Measurements from ENCODE around the gene OTUD5.

Gene OTUD5

DNA sequence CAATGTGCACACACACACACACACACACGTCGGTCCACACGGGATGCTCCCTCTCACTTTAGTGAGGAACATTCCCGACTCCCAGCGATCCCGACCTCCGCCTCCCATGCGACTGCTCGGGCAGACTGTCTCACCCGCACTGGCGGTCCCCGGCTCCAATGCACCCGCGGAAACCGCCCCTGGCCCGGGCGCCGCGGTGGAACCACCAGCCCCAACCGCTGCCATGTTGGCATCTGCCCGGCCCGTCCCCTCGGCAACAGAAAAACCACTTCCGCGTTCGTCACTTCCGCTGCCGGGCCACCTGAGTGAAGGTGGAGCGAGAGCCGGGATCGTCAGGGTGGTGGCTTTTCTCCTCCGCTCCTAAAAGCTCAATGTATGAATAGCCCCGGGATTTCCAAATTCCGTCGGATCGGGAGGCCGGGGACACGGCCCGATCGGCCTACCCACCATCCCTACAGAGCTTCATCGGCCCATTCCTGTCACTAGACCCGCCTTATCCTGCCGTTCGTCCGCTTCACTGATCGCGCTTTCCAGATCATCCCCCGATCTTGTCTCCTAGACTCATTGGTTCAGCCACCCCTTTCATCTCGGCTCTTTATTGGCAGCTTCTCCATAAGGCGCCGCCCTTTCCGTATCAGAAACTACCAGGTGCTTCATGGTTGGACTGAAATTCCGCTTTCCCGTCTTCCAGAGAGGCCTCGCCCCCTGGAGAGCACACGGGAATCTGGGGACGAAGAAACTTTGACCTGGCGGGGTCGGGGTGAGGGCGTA is 45.8 kb downstream of the OTUD5 start, which contains the start of gene SLC35A2:
Gene SLC35A2 (minus strand): TSS at position 235 of the 771 bp plus-strand sequence. CDS start 10 bp downstream, at position 225.
- DNase-seq (ENCODE audit: low read depth in 3 of 3): peak; percentile 71 to 74 (median 72)

DNA sequence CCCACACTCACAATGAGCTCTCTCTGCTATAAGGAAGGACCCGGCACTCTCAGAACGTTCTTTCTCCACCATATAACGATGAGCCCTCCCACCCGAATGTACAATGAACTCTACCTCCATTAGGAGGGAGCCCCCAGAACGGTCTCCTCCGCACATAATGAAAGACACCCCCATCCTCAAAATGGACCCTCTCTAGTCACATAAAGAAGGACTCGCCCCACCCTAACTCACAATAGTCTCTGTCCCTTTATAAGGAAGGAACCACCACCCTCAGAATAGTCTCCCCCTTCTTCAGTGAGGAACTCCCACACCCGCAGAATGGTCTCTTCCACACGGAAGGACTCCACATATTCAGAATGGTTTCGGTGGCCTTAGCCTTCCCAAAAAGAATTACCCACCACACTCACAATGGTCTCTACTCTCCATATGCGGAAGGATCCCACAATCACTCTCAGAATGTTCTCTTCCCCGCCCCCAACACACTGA is 46.4 kb downstream of the OTUD5 start:
- no peak for DNase-seq (ENCODE audit: low read depth in 3 of 3)

DNA sequence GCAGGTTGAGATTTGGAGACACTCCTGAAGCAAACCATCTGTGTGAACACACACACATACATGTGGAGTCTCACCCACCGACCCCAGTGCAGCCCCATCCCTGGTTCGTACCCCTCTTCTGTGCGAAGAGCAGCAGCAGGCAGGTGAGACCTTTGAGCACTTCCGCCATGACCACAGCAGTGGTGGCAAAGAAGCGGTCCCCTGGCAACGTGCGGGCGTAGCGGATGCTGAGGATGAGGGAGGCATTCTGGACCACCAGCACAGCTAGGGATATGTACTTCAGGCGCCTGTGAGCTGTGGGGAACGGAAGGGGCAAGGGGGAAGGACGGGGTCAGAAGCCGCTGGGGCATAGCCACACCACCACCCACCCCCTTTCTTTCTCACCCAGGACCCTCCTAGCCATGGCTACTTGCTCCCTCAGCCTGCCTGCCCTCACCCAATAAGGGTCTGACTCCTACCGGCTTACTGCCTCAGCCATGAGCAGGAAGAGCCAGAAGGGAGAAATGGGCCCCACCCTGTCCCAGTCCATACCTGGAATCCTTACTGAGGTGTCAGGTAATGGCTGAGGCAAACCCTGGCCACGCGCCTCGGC is 47.6 kb downstream of the OTUD5 start:
- DNase-seq (ENCODE audit: low read depth in 3 of 3): no peak

DNA sequence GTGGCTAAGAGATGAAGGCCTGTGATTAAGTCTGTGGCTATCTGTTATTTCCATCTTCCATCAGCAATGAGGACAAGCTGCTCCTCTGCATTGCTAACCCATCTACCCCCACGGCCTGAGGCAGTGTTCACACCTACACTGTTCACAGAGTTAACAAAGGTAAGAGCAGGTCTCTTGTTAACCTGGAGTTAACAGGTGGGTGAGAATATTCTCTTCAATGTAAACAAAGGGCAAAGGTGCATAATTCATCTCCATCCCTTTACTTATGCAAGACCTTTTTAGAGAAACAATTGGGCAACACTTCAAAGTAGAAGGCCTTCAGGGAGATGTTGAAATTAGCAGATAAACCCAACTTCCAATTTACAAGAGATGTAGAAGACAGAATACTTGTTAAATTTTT is 48.8 kb downstream of the OTUD5 start:
- DNase-seq (ENCODE audit: low read depth in 3 of 3): no peak

DNA sequence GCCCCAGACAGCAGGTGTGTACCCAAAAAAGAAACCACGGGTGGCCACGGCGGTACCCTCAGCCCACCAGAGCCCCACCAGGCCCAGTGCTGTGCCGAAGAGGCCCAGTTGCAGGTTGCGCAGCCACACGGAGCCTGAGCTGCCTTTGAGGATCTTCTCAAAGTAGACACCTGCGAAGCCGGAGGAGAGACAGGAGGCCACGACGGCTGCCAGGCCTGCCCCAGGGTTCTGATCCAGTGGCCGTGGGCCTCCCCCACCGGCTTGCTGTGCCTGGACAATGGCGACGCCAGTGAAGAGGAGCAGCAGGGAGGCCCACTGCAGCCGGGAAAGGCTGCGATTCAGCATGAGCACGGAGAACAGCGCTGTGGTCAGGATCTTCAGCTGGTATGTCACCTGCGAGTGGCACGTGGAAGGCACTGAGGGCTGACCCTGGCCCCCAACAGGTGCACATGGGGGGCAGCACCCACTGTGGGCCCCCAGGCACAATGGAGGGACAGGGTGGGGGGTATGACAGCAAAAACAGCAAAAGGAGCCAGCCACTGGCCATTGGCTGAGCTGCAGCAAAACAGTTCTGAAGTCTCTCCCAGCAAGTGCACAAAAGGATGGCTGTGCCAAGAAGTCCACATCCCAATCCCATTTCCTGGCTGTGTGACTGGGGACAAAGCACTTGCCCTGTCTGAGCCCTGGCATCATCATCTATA is 52.2 kb downstream of the OTUD5 start:
- no peak for DNase-seq (ENCODE audit: low read depth in 3 of 3)

DNA sequence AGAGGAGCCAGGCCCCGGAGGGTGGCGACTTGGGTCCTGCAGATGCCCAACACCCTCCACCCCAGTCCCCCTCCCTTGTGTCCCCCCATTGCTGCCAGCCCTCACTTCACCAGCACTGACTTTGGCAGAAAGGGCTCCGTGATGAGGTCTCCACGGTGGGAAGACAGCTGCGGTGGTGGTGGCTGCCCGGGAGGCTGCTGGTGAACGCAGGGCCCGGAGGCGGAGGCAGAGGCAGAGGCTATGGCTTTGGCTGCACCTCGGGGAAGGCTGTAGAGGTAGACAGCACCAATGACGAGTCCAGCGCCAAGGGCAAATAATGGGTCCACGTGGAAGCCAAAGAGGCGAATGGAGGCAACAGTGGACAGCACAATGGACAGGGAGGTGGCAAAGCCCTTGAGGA is 52.8 kb downstream of the OTUD5 start:
- no peak for DNase-seq (ENCODE audit: low read depth in 3 of 3)

DNA sequence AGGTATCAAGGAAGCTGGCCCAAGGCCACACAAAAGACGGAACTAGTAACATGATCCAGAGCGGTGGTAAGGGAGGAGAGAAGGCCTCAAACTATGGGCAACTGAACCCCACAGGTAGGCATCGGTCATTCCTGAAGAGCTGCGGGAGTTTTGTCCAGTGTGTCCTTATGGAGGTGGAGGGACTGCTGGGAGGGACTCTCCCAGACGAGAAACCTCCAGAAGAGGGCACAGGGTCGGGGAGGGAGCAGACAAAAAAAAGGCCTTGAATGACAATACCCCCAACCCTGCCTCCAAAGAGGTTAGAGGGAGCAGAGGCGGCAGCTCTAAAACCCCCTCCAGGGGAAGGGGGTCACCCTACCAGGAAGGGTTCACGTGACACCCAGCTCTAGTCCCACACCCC is 53.2 kb downstream of the OTUD5 start:
- no peak for DNase-seq (ENCODE audit: low read depth in 3 of 3)

DNA sequence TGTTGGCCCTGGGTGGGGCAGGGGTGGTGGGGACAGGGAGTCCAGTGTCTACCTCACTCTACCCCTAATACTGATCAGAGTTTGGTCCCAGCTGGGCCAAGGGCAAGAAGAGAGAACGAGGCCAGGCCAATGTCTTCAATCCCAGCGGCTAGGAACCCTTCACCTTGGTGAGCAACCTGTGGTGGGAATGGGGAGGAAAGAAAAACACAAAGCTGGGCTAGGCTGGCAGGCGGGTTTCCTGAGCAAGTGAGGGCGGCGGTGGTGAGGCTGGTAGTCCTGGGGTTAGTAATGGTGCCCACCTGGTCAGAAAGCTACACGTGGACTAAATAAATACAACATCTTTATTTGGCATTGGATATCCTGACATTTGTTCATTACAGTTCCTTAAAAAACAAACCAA is 54.1 kb downstream of the OTUD5 start:
- DNase-seq (ENCODE audit: low read depth in 3 of 3): no peak

DNA sequence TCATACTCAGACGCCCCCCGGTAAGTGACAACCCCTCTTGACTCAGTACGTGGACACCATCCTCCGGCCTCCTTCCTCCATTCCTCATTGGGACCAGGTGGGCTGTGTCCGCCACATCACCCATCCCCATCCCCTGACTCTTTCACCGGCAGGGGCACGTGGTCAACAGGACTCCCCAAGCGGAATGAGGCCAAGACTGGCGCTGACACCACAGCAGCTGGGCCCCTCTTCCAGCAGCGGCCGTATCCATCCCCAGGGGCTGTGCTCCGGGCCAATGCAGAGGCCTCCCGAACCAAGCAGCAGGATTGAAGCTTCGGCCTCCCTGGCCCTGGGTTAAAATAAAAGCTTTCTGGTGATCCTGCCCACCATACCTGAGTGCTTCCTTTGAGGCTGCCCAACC is 54.6 kb downstream of the OTUD5 start:
- no peak for DNase-seq (ENCODE audit: low read depth in 3 of 3)

DNA sequence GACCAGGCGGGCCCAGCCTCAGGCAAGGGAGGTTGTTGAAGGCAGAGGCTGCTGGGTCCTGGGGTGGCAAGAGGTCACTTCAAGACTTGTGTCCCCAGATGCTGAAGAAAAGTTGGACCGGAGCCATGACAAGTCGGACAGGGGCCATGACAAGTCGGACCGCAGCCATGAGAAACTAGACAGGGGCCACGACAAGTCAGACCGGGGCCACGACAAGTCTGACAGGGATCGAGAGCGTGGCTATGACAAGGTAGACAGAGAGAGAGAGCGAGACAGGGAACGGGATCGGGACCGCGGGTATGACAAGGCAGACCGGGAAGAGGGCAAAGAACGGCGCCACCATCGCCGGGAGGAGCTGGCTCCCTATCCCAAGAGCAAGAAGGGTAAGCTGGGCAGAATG is 55.3 kb downstream of the OTUD5 start:
- no peak for DNase-seq (ENCODE audit: low read depth in 3 of 3)

DNA sequence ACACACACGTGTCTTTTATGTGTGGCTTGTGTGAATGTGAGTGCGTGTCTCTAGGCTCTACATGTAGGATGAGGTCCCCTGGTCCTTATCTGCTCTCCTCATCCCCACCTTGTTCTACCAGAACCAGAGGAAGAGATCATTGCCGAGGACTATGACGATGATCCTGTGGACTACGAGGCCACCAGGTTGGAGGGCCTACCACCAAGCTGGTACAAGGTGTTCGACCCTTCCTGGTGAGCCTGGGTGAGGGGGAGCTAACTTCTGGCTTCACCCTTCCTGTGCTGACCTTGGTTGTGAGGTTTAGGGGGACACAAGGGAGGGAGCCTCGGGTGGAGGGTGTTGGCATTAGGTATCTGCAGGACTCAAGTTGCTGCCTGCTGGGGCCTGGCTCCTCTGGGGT is 56.3 kb downstream of the OTUD5 start:
- no peak for DNase-seq (ENCODE audit: low read depth in 3 of 3)

DNA sequence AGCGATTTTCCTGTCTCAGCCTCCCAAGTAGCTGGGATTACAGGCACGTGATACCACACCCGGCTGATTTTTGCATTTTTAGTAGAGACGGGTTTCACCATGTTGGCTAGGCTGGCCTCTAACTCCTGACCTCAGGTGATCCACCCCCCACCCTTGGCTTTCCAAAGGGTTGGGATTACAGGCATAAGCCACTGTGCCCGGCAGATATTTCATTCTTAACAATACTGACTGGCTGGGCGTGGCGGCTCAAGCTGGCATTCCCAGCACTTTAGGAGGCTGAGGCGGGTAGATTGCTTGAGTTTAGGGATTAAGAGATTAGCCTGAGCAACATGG is 58.4 kb downstream of the OTUD5 start:
- DNase-seq (ENCODE audit: low read depth in 3 of 3): no peak

DNA sequence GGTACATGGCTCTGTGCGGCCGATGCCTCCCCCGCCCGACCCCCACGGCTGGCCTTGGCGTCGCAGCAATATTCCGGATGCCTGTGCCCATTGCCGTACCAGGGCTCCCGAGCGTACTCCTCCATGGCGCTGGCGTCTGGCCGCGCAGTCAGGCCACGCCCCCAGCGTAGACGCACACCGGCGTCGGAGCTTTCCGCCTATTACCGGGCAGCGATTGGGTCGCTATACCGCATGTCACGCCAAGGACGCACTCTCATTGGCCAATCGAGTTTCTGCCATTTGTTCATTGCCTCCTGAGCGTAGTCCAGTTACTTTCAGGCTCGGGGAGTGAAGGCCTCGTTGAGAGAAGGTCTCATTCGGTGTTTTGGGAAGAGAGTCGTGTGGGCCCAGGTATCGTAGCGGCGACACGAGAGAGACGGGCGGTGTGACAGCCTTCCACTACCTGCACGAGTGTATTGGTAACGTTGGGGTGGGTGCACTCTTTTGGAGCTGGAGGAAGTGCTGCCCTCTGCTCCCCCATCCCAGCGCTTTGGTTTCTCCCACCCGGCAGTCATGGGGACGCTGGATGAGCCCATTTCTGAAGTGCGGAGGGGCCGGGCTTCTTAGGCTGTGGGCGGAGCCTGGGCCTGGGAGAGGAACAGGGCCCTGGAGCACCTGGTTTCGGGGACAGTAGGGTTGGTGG is 59.6 kb downstream of the OTUD5 start, which contains the start of the genes PQBP1 and TIMM17B:
Gene PQBP1 (plus strand): TSS at position 306 of the 682 bp plus-strand sequence. CDS start 580 bp downstream, outside the sequence.
Gene TIMM17B (minus strand): TSS at position 144 of the 682 bp plus-strand sequence. CDS start 19 bp downstream, at position 125.
- DNase-seq (ENCODE audit: low read depth in 3 of 3): peak; percentile 57 to 76 (median 75)

DNA sequence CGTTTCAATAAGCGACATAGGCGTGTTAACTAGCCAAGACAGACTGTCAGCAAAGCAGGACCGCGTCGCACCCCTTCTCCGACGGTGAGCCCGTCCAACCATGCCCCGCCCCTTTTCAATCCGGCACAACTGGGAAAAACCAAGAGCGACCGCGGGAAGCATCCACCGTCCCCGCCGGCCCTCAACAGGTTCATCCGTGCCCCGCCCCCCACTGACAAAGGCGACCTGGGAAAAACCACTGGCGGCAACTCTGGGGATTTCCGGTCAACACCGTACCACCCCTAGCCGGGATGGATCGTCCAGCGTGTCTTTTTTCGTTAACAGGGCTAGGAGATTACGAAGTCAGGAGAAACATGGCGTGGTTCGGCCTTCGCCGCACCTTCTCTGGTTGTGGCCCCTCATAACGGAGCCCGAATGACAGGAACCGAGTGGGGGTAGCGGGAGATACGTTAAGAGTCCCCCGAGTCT is 60.2 kb downstream of the OTUD5 start:
- peak in 1 of 3 experiments; percentile 39 for DNase-seq (ENCODE audit: low read depth in 3 of 3)

DNA sequence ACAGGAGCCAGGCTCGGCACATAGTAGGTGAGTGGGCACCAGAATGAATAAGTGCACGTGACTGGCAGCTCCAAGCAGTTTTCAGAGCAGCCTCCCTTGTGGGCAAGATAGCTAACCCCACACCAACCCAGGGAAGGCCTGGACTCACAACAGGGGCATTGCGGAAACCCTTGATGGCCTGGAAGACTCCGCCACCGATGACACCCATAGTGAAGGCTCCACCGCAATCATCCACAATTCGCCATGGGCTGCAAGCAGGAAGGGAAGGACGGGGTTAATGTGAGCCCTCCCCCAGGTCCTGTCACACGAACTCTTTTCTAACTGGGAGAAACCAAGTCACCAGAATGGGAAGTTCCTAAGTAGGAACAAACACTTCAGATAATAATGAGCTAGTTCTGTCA is 60.8 kb downstream of the OTUD5 start:
- no peak for DNase-seq (ENCODE audit: low read depth in 3 of 3)

DNA sequence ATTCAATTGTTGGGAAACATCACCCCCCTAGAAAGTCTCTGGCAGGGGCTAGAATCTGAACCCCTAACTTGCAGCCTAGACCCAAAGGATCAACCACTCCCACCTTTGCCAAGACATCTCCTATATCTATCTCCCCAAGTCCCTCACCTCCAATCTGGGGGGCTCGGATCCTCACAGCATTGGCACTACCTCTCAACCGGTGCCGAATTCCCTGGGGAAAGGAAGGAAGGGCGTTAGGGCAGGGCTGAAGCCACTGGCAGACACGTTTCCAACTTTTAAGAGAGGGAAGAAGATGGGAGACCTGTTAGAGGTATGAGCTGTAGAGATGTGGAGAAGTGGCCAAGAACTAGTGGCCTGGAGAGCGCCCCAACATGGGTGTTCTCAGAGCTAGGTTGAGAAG is 62.5 kb downstream of the OTUD5 start:
- DNase-seq (ENCODE audit: low read depth in 3 of 3): no peak

DNA sequence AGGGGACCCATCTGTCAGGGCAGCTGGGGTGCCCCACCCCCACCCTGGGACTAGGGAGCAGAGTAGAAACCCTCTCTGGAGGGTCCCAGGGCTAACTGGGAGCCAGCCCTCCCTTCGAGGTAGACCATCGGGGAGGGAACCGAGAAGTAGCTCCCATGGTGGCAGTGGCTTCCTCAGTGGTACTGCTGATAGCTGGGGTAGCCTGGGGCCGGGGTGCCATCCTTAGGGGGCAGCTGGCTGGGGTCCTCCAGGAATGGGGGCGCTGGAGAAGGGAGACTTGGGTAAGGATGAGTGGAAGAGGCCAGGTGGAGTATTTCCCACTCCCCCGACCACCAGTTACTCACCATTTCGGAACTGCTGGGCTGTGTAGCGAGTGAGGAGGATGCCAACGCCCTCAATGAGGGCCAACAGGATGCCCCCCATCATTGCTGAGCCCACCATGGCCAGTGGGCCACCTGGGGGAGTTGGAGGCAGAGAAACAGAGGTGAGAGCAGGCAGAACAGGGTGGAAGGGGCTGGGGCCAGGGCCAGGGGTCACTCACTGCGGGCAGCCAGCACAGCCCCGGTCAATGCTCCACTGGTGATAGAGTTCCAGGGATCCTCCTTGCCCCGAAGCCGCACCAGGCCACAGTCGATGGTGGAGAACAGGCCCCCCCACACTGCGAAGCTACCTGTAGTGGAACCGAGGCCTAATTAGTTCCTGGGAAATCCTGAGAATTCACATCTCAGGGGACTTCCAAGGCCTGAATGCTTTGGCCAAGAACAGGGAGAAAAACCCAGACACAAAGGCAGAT is 63.7 kb downstream of the OTUD5 start:
- DNase-seq (ENCODE audit: low read depth in 3 of 3): no peak

DNA sequence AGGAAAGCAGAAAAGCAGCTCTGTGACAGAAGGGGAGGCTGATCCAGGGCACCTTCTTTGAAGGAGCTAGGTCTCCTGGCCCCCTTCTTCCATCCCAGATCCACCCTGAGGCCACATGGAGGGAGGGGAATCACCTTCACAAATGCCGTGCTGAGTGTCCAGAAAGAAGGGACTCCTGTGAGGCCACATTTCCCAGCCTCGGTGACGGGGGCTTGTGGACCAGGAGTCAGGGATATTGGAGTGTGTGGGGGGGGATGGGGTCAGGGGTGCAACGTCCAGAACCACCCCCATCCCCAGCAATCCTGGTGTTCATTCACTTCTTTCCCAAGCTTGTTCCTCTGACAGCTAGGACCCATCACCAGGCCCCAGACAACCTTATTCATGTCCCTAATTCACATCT is 64.5 kb downstream of the OTUD5 start:
- no peak for DNase-seq (ENCODE audit: low read depth in 3 of 3)

DNA sequence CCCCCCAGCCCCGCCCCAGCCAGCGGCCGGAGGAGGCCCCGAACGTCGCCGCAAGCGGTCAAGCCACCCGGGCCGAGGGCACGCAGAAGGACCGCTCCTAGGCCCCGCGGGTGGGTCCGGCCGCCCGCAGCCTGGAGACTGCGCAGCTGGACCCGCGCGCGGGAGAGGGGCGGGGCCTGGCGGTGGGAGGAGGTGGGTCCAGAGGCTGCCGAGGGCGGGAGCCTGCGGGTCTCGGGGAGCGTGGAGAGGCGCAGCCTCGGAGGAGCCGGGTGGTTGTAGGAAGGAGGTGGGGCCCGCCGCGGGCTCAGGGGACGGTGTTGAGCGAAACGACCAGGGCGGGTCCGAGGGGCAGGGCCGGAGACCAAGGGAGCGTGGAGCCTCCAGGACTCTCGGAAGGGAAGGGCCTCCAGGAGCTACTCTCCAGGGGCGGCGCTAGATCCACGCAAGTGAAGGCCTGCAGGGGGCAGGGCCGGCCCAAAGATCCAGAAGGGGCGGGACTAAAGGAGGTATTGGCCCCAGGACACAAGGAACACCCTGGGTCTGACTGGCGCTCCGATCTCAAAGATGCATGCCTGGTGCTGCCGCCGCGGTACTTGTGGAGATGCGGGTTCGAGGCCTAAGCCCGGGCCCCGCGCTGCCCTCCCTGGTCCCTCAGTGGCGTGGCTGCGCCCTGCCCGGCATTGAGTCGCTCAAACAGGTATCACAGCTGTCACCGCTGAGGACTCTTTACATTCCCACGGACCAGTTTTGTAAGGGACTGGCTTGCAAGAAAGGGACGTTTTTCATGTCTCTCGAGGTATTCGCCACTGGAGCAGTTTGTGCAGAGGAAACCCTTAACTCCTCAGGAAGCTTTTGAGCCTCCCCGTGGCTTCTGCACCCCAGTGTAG is 65.8 kb downstream of the OTUD5 start:
- DNase-seq (ENCODE audit: low read depth in 3 of 3): peak; percentile 52 to 57 (median 55)

DNA sequence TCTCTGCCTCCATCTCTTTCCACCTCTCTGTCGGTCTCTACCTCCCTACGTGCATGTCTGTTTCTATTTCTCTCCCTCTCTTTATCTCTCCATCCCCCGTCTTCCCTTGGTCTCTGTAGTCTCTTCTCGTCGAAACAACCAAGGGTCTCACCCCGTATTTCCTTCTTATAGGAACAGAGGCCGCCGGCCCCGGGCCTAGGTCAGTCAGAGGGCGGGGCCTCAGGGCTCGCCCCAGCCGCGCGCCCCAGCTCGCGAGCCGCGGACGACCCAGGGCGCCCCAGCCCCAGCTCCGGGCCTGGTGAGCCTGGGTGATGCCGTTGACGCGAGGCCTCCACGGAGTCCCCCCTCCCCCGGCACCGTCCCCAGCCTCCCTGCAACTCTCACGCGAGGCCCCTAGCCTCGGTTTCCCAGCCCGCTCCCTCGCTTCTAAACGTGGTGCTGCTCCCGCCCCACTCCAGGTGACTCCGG is 66.4 kb downstream of the OTUD5 start:
- no peak for DNase-seq (ENCODE audit: low read depth in 3 of 3)
